Midbrain (tissue), 1 donor: ENCODE results near the gene CAPN15.
"Not testable (repeated sequence)": the region's sequence is repeated elsewhere in the genome, so short reads cannot be mapped to it uniquely, and the experiment has no call there.

Source experiments
- DNase-seq: peaks from one replicate; lab custom pipeline; 2025; lab: John Stamatoyannopoulos, UW

The CAPN15 gene

GRCh38 chr16:592518-593306, 65.2 kb downstream of the CAPN15 start:
- DNase-seq: peak; percentile 56

GRCh38 chr16:593406-593805, 65.9 kb downstream of the CAPN15 start:
- no peak for DNase-seq

- DNase-seq: no peak
Observed at GRCh38 chr16:593807-594206, 66.3 kb downstream of the CAPN15 start.

- DNase-seq: no peak
Observed at GRCh38 chr16:595094-595528, 67.6 kb downstream of the CAPN15 start.

GRCh38 chr16:595942-596735, 68.6 kb downstream of the CAPN15 start:
- DNase-seq: no peak

- DNase-seq: no peak
Observed at GRCh38 chr16:596736-597060, 69.2 kb downstream of the CAPN15 start.

GRCh38 chr16:597655-598054, 70.1 kb downstream of the CAPN15 start:
- DNase-seq: not testable (repeated sequence)

- no peak for DNase-seq
Observed at GRCh38 chr16:598823-599739, 71.6 kb downstream of the CAPN15 start.

- no peak for DNase-seq
Observed at GRCh38 chr16:600781-601180, 73.3 kb downstream of the CAPN15 start.

GRCh38 chr16:603933-604332, 76.4 kb downstream of the CAPN15 start:
- no peak for DNase-seq
